Measurements from ENCODE around the gene PRR29.
A peak's percentile ranks its signal among the peaks of the same experiment; 100 is the strongest.

PRR29 gene

DNA sequence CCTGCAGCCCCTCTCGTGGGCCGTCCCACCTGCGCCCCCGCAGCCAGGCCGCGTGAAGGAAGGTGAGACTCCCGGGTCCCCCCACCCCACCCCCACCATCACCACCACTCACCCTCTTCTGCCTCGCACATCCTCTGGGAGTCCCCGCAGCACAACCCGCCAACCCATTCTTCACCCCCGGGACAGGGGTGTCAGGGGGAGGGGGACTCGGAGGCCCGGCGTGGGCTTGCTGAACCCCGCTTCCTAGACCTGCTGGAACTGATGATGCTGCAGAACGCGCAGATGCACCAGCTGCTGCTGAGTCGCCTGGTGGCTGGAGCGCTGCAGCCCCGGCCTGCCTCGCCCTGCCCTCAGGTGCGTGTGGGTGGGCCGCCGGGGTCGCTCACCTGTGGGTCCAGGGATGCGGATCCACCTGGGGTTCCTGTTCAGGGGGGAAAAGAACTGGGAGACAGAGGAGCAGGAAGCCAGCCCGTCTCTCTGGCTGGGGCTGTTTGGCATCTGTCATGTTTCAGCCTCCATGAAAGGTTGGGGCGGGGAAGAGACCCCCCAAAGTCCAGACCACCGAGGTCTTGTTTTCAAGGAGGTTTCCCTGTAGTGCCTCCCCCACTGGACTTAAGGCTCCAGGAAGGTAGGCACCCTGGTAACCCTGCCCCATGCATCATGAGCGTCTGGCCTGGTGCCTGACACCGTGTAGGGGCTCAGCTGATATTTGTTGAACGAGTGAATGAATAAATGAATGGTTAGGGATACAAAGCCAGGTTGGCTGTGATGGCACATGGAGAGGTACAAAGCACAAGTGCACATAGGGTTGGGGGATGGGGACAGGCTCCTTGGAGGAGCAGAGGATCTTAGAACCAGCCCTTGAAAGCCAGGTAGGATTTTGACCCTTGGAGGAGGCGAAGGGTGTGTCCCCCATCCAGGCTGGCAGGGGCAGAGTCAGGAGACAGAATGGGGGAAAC lies 849 bp downstream of the PRR29 start:
- Histone ChIP-seq H3K4me3 (replicated peaks; ENCODE audit: insufficient read depth, low read length) (peak overlapping the region; percentile 64), H3K27me3 (ENCODE audit: insufficient read depth, poor library complexity, severe bottlenecking) (peaks cover 26% of the 10 kb centered on the region), H3K27ac (replicated peaks) (no peak overlapping the region)
- no peak for DNase-seq (ENCODE audit: low read depth in 1 of 2, low spot score in 1 of 2)
- TF ChIP-seq, protein P1, sequence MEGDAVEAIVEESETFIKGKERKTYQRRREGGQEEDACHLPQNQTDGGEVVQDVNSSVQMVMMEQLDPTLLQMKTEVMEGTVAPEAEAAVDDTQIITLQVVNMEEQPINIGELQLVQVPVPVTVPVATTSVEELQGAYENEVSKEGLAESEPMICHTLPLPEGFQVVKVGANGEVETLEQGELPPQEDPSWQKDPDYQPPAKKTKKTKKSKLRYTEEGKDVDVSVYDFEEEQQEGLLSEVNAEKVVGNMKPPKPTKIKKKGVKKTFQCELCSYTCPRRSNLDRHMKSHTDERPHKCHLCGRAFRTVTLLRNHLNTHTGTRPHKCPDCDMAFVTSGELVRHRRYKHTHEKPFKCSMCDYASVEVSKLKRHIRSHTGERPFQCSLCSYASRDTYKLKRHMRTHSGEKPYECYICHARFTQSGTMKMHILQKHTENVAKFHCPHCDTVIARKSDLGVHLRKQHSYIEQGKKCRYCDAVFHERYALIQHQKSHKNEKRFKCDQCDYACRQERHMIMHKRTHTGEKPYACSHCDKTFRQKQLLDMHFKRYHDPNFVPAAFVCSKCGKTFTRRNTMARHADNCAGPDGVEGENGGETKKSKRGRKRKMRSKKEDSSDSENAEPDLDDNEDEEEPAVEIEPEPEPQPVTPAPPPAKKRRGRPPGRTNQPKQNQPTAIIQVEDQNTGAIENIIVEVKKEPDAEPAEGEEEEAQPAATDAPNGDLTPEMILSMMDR (IDR thresholded peaks at IDR 0.05; ENCODE audit: insufficient read depth, low read length), result no peak
- TF ChIP-seq, protein P2, sequence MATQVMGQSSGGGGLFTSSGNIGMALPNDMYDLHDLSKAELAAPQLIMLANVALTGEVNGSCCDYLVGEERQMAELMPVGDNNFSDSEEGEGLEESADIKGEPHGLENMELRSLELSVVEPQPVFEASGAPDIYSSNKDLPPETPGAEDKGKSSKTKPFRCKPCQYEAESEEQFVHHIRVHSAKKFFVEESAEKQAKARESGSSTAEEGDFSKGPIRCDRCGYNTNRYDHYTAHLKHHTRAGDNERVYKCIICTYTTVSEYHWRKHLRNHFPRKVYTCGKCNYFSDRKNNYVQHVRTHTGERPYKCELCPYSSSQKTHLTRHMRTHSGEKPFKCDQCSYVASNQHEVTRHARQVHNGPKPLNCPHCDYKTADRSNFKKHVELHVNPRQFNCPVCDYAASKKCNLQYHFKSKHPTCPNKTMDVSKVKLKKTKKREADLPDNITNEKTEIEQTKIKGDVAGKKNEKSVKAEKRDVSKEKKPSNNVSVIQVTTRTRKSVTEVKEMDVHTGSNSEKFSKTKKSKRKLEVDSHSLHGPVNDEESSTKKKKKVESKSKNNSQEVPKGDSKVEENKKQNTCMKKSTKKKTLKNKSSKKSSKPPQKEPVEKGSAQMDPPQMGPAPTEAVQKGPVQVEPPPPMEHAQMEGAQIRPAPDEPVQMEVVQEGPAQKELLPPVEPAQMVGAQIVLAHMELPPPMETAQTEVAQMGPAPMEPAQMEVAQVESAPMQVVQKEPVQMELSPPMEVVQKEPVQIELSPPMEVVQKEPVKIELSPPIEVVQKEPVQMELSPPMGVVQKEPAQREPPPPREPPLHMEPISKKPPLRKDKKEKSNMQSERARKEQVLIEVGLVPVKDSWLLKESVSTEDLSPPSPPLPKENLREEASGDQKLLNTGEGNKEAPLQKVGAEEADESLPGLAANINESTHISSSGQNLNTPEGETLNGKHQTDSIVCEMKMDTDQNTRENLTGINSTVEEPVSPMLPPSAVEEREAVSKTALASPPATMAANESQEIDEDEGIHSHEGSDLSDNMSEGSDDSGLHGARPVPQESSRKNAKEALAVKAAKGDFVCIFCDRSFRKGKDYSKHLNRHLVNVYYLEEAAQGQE (IDR thresholded peaks at IDR 0.05; ENCODE audit: insufficient replicate concordance, low read depth), result no peak
- TF ChIP-seq SPI1 (IDR thresholded peaks at IDR 0.05; ENCODE audit: borderline replicate concordance, low read depth), result no peak
- no peak for TF ChIP-seq GABPA (IDR thresholded peaks at IDR 0.05; ENCODE audit: low read depth)
- TF ChIP-seq POLR2AphosphoS5 (IDR thresholded peaks at IDR 0.05; ENCODE audit: low read depth), result no peak

DNA sequence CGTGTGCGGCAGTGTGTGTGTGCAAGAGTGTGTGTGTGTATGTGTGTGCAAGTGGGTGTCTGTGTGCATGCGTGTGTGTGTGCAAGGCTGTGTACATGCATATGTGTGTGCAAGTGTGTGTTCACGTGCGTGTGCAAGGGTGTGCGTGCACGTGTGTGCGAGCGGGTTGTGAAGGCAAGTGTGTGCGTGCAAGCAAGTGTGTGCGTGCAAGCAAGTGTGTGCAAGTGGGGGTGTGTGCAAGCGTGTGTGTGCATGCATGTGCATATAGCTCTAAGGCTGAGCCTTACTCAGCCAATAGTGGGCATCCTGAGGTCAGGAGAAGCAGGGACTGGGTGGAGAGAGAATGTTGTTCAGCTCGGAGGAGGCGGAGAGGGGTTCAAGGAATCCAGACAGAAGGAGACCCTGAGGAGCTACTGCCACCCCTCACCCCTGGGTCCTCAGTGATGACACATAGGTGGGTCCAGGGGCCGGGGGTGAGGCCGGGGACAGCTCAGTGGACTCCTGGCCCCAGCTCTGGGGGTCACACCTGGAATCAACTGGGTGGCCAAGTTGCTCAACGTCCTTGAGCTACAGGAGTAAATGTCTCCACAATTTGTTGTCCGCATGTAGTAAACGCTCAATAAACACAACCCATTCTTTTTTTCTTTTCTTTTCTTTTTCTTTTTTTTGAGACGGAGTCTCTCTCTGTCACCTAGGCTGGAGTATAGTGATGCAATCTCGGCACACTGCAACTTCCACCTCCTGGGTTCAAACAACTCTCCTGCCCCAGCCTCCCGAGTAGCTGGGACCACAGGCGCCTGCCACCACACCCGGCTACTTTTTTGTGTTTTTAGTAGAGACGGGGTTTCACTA lies 1.8 kb downstream of the PRR29 start:
- Histone ChIP-seq H3K27ac (replicated peaks) (no peak overlapping the region), H3K4me3 (replicated peaks; ENCODE audit: insufficient read depth, low read length) (no peak overlapping the region), H3K27me3 (ENCODE audit: insufficient read depth, poor library complexity, severe bottlenecking) (peaks cover 26% of the 10 kb centered on the region)
- TF ChIP-seq, protein P1 (IDR thresholded peaks at IDR 0.05; ENCODE audit: insufficient read depth, low read length), result no peak
- no peak for TF ChIP-seq GABPA (IDR thresholded peaks at IDR 0.05; ENCODE audit: low read depth)
- TF ChIP-seq, protein P2 (IDR thresholded peaks at IDR 0.05; ENCODE audit: insufficient replicate concordance, low read depth), result no peak
- no peak for TF ChIP-seq SPI1 (IDR thresholded peaks at IDR 0.05; ENCODE audit: borderline replicate concordance, low read depth)
- no peak for TF ChIP-seq POLR2AphosphoS5 (IDR thresholded peaks at IDR 0.05; ENCODE audit: low read depth)
- no peak for DNase-seq (ENCODE audit: low read depth in 1 of 2, low spot score in 1 of 2)

DNA sequence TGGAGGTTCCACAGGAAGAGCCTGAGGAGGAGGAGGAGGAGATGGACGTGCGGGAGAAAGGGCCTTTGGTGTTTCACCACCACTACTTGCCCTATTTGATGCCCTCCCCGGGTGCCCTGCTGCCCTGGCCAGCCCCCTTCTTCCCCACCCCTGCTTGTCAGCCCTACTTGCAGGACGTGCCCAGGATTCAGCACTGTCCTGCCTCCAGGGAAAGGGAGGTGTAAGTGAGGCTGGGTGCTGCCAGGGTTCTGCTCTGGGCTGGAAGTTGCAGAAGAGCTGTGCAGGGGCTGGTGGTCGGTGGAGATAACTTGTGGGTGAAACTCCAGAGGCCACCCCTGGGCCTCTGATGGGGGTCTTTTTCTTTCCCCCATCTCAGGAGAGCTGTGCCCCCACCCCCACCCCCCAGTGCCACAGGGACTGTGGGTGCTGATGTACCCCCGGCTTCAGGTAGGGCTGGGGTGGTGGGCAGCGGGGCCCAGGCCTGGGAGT lies 3.0 kb downstream of the PRR29 start:
- no peak for DNase-seq (ENCODE audit: low read depth in 1 of 2, low spot score in 1 of 2)
- Histone ChIP-seq H3K27ac (replicated peaks) (no peak overlapping the region), H3K27me3 (ENCODE audit: insufficient read depth, poor library complexity, severe bottlenecking) (peaks cover 26% of the 10 kb centered on the region), H3K4me3 (replicated peaks; ENCODE audit: insufficient read depth, low read length) (no peak overlapping the region)
- TF ChIP-seq, protein P2 (IDR thresholded peaks at IDR 0.05; ENCODE audit: insufficient replicate concordance, low read depth), result no peak
- TF ChIP-seq SPI1 (IDR thresholded peaks at IDR 0.05; ENCODE audit: borderline replicate concordance, low read depth) (no peak), POLR2AphosphoS5 (IDR thresholded peaks at IDR 0.05; ENCODE audit: low read depth) (no peak), GABPA (IDR thresholded peaks at IDR 0.05; ENCODE audit: low read depth) (no peak)
- TF ChIP-seq, protein P1 (IDR thresholded peaks at IDR 0.05; ENCODE audit: insufficient read depth, low read length), result no peak

Data from HL-60 (cell line).